G401.6 (cell line): Measurements from ENCODE around the gene CNTNAP3.
"Not testable (repeated sequence)": the region's sequence is repeated elsewhere in the genome, so short reads cannot be mapped to it uniquely, and the experiment has no call there.

Experiments used
- FAIRE-seq: peaks from 2 replicates; lab custom pipeline; 2012; peaks lifted over from hg19 to GRCh38; lab: Jason Lieb, UNC

Gene CNTNAP3

GRCh38 chr9:39287980-39288379, at the start of gene CNTNAP3:
CNTNAP3 (minus strand) TSS chr9:39288167; CDS start chr9:39288064, 103 bp downstream.
- not testable (repeated sequence) for FAIRE-seq

DNA sequence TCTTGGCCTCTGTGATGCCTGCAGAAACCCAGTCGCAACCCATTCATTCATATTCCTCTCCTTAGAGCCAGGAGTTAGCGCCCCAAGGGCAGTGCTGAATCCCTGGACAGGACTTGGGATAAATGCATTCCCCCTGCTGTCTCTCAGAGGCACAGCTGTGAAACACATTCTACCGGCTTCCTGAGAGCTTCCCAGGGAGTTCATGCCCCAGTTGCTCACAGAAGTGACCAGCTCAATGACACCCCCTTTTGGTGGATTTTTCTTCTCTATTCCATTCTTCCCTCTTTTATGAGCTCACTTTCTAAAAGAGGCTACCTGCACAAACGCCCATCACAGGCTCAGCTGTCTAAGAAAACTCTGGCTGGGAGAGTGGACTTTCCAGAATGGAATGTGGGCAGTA, 8.0 kb downstream of the CNTNAP3 start:
- FAIRE-seq: not testable (repeated sequence)

- FAIRE-seq: not testable (repeated sequence)
Observed at GRCh38 chr9:39242513-39242912, 45.5 kb downstream of the CNTNAP3 start.

DNA sequence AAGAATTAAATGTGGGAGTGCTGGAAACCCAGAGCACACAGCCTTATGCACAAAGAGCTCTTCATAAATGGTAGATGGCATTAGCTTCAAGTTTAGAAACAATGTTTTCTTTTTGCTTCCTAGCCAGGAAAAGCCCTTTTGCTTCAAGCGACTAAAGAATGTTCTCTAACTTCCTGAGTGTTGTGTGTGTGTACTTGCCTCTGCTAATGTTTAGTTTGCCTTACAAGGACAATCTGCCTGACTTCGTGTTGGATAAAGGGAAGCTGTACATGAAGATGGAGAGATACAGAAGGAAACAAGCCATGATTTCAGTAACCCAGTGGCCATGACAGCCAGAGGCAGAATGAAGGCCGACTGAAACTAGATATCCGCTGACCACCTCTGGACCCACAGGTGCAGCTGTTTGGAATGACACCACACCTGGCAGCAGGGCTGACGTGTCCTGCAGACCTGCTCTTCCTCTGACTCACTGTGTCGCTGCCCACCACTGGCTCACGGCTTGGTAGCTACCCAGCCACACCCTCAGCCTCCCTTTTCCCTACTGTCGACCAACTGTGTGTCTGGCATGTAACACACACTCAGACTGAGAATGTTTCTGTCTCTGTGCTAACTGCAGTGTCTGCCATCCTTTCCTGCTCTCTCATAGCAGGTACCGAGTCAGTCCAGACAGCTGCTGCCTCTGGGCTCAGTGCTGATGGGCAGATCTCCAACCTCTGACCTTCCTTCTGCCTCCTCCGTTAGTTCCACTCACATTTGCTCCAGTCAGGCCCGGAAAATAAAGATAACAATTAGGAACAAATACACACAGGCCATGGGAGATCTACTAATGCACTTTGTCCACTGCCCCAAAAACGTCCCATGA, 55.6 kb downstream of the CNTNAP3 start:
- not testable (repeated sequence) for FAIRE-seq

- FAIRE-seq: not testable (repeated sequence)
Observed at GRCh38 chr9:39215976-39216375, 72.0 kb downstream of the CNTNAP3 start.

DNA sequence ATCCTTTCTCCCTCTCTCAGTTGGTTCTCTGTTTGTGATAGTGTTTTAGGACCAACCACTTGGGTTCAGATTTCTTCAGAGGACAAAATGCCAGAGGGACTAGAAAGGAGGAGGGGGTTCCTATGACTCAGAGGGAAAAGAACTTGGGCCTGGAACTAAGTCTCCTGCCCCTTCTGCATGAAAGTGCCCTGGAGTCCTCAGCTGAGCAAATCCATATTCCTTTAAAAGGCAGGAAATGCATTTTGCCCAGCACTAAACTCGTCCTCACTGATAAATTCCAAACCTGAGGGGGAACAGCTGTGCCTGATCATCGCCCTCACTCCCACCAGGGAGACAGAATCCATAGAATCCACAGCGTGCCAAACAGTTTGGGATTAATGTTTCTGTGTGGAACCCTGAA, 78.2 kb downstream of the CNTNAP3 start:
- not testable (repeated sequence) for FAIRE-seq

DNA sequence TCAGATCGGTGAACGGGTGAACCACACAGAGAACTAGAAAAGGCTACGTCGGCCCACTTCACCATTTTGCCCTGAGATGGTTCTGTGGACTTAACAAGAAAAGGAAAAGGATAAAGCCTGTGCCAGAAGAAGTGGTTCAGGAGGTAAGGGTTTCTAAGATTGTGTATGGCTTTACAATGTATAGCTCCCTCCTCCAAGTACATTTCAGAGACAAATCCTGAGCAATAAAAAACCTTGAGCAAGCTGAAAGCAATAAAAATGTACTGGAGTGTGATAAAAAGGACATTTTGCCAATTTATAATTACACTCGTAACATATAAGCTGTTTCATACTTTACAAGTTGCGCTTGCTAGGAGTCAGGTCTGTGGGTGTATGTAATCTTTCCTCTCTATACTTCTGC, 81.3 kb downstream of the CNTNAP3 start:
- FAIRE-seq: not testable (repeated sequence)

DNA sequence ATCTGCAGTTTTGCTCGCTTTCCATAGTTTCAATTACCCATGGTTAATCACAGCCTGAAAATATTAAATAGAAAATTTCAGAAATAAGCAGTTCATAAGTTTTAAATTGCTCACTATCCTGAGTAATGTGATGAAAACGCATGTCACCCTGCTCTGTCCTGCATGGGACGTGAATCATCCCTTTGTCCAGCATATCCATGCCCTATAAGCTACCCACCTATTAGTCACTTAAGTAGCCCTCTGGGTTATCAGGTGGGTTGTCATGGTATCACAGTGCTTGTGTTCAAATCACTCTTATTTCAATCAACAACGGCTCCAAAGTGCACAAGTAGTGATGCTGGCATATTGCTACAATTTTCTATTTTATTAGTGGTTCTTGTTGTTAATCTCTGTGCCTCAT, 82.1 kb downstream of the CNTNAP3 start:
- FAIRE-seq: not testable (repeated sequence)

DNA sequence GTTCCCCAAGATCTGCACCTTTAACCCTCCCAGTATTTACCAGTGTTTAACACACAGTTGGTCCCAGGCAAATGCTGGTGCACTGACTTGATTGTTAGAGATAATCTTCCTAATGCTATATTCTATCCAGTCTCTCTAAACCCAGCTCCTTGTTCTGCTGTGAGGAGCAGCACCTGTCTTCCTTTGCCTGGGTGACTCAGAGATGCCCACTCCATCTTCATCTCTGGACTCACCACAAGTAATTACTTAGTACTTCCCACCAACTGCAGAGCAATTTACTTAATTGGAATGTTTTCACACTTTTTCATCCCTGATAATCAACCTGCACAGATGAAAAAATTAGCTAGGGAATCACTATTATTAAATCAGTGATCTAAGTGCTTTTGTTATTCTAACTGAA, 87.6 kb downstream of the CNTNAP3 start:
- not testable (repeated sequence) for FAIRE-seq

DNA sequence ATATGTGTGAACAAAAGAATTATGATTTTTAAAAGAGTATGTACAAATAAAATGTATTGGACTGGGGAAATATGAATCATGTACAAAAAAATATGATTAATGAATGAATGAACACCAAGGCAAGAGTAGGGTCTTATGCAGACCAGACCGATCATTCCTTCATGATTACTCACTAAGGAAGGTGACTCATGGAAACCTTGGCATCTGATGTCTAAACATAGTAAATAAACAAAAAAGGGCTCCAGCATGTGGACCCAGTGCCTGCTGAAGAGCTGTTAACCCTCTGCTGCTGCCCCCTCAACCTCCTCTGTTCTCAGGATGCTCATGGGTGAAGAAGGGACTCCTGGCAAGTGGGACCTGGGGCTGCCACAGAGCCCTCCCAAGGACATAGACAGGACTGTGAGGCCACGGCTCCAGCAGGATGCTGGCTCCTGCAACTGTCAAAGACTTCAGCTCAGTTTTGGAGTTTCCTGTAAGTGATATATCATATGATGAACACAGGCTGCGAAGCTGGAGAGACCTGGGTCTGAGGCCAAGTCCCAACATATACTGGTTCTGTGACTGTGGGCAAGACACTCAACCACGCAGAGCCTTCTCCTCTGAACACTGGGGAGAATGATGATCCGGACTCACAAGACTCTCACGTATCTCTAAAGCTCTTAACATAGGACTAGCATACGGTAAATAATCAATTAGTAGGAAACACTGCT, 89.8 kb downstream of the CNTNAP3 start:
- FAIRE-seq: not testable (repeated sequence)

DNA sequence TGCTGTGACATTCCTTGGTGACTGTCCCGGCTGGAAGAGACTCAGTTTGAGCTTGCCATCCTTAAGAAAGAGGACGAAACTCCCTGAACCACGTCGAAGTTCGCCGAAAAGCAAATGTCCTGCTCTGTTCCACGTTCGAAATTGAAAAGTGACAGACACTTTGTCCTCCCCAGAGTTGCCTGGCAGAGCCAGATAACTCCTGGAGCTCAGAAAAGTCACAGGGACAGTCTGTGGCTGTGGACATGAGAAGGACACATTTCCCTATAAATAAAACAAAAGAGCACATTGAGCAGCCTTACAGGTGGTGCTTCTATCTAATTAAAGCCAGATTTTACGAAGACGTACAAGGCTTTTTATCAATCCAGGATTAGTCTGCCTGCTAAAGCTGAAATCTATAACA, 116.6 kb downstream of the CNTNAP3 start:
- not testable (repeated sequence) for FAIRE-seq

DNA sequence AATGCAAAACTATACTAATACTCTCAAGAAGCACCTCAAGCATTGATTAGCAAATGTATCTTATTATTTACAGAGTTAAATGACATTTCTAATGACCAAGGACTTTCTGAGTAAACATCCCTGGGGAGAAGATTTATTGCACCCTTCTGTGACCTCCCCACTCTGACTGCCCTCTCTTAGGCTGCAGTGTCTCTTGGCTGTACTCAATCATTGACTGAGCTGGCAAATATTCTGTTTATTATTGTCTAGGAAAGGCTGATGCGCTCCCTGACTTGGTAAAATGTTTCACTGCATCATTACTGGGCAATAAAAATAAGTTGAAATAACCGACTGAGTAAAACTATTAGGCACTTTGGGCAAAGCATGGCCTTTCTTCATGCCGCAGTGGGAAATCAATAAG, 130.3 kb downstream of the CNTNAP3 start:
- FAIRE-seq: not testable (repeated sequence)

GRCh38 chr9:39132826-39133552, 155.0 kb downstream of the CNTNAP3 start:
- FAIRE-seq: not testable (repeated sequence)

GRCh38 chr9:39121401-39121800, 166.6 kb downstream of the CNTNAP3 start:
- FAIRE-seq: not testable (repeated sequence)

DNA sequence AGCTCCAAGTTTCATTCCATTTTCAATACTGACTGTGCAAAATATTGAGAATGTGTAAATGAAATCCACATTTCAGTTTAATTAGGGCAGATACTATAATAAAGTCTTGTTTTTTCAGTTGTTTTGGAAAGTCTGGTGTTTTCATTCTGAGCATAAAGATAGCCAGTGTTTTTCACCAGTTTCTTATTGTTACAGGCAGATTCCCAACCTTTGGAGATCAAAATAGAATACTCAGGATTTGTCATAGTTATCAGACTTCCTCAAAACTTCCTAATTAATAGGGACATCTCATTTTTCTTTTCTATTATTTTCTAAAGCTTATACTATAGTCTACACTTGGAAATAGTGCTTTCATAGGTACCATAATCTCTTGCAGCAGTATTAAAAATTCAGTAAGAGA, 176.2 kb downstream of the CNTNAP3 start:
- FAIRE-seq: not testable (repeated sequence)

DNA sequence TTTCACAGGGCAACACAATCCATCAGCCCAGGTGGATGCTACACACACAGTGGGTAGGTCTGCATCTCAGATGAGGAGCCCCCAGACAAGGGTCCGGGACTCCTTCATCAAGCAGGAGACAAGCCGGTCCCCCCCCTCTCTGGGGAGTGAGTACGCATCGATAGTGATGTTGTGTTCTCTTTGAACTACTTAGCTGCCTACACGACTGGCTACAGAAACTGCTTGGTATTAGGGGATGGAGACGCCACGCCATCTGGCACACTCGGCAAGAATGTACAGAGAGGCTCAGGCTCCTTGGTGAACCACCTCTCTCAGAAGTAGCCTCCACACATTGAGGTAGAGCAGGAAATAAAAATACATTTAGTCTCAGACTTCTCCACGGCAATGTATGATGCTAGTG, 179.8 kb downstream of the CNTNAP3 start:
- no peak for FAIRE-seq

GRCh38 chr9:39097208-39097607, 190.8 kb downstream of the CNTNAP3 start:
- FAIRE-seq: not testable (repeated sequence)

DNA sequence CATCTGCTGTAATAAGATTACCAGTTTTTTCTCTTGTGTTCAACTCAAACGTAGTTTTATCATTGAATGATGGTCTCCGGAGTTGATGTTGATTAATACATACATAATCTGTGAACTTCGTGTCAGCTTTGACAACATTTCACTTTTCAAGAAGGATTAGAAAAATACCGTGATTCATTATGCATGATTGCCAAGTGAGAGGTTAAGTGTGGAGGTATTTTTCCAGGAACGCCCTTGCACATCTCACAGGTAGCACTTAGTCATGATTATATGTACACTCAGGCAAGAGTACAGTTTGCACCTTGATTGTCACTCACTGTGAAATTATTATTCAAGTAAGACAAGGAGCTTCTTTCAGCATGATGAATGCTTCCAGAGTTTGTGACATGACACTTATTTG, 202.7 kb downstream of the CNTNAP3 start:
- not testable (repeated sequence) for FAIRE-seq

GRCh38 chr9:39082574-39082973, 205.4 kb downstream of the CNTNAP3 start:
- not testable (repeated sequence) for FAIRE-seq

DNA sequence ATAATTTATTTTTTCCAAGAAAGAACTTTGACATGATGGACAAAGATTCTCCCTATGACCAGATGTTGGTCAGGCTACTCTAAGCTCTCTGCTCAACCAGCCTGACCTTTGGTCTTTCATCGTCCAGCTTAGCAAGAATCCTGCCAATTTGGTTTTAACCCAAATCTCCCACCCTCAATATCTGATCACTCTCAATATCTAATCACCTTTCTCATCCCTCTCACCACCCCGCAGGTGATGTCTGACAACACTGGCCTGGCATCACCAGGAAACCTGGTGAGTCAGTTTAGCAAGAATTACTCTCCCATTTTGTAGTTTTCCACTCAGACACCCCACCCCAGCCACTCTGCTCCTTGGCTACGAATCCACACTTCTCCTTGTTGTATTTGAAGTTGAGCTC, 207.9 kb downstream of the CNTNAP3 start:
- not testable (repeated sequence) for FAIRE-seq

GRCh38 chr9:39078621-39079256, 209.2 kb downstream of the CNTNAP3 start:
- FAIRE-seq: not testable (repeated sequence)

DNA sequence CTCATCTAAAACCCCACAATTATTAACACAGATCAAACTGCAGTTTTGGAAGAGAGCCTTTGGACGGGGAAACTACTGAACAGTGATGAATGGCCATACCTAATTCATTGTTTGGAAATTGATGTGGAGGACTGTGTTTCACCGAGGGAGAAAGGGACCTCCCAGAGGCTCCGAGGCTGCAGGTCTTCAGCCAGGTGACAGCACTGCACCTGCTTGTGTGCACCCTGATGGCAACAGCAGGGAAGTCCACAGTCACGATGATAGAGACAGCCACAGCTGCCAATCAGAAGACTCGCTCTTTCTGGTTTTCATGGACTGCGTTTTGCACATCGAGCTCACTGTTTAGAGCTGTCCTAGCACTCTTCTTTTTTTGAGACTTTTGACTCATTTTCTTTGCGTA, 214.4 kb downstream of the CNTNAP3 start:
- FAIRE-seq: not testable (repeated sequence)
